Colonic mucosa (tissue), 4 donors: Measurements from ENCODE around the gene CCDC152. TPM values are rescaled to one million over a fixed set of nuclear protein-coding genes. Genes with fewer than 3 reads are reported as not detected.

Source experiments
- DNase-seq: peaks from one replicate; pipeline ENCODE4 v3.0.0-alpha.2; 2020
- H3K27ac ChIP-seq: fragments of 200-600 bp; one replicate; pipeline ENCODE4 v1.8.0; 2021
- H3K27me3 ChIP-seq: fragments of 200-600 bp; one replicate; pipeline ENCODE4 v1.8.0; 2021
- H3K36me3 ChIP-seq: fragments of 200-600 bp; one replicate; pipeline ENCODE4 v1.8.0; 2021
- H3K4me1 ChIP-seq: fragments of 200-600 bp; one replicate; pipeline ENCODE4 v1.8.0; 2021; ENCODE audit warnings: mild to moderate bottlenecking
- H3K4me3 ChIP-seq: fragments of 200-600 bp; one replicate; pipeline ENCODE4 v1.8.0; 2021
- H3K9ac ChIP-seq, 2 donors: one replicate each; pipeline ENCODE4 v1.7.0; 2013; ENCODE audit warnings: control low read depth in 2 of 2, low read depth in 2 of 2, low read length in 2 of 2
- H3K9me3 ChIP-seq: fragments of 200-600 bp; one replicate; pipeline ENCODE4 v1.8.0; 2021
- CTCF ChIP-seq: fragments of 200-600 bp; IDR thresholded peaks from one replicate; pipeline ENCODE4 v1.8.0; 2022; ENCODE audit warnings: antibody characterized with exemption, mild to moderate bottlenecking
- intact Hi-C: fragments of 100-400 bp; cut with DNase I; formaldehyde crosslinking; loops from one replicate; pipeline ENCODE4 v1.14.1; 2022
- total RNA-seq, 2 donors: library from RNA; stranded (reverse); fragmentation: NEBNext Ultra II Directional in 1 of 2; extraction: Animal tissue kit (Norgen Biotek cat#: 25700) in 1 of 2; gene quantifications; one replicate each; pipeline ENCODE4 v1.2.1, GENCODE V29; 2021
- donor health status: healthy.
- donor health status: DM: no; HTN: no; CAD: no.
- donor health status: DM: no; HTN: no; CAD: no.

CCDC152 gene
- total RNA-seq, 2 donors from 2014 or later = 0.27 TPM; not detected in 1

GRCh38 chr5:42750507-42750906, 6.1 kb upstream of the CCDC152 start:
- H3K36me3 ChIP-seq = no peaks in the 10 kb centered on the region
- no peak overlapping the region for H3K27ac ChIP-seq
- no peaks in the 10 kb centered on the region for H3K27me3 ChIP-seq
- no peaks in the 10 kb centered on the region for H3K9me3 ChIP-seq
- no peak overlapping the region for H3K4me3 ChIP-seq
- H3K9ac ChIP-seq = no peak overlapping the region
- DNase-seq = no peak
- no peak for TF ChIP-seq CTCF
- no peaks in the 10 kb centered on the region for H3K4me1 ChIP-seq
- intact Hi-C loops = no loop called here

- TF ChIP-seq CTCF = no peak
- Histone ChIP-seq H3K27ac (no peak overlapping the region), H3K36me3 (no peaks in the 10 kb centered on the region), H3K4me1 (no peaks in the 10 kb centered on the region), H3K9me3 (no peaks in the 10 kb centered on the region), H3K4me3 (no peak overlapping the region), H3K9ac (no peak overlapping the region), H3K27me3 (no peaks in the 10 kb centered on the region)
- intact Hi-C loops = no loop called here
- no peak for DNase-seq
Measured at GRCh38 chr5:42751044-42751443, 5.6 kb upstream of the CCDC152 start.

GRCh38 chr5:42753099-42753498, 3.5 kb upstream of the CCDC152 start:
- Histone ChIP-seq H3K9me3 (no peaks in the 10 kb centered on the region), H3K4me3 (no peak overlapping the region), H3K27ac (no peak overlapping the region), H3K9ac (no peak overlapping the region), H3K4me1 (no peaks in the 10 kb centered on the region), H3K36me3 (no peaks in the 10 kb centered on the region), H3K27me3 (peaks cover 5% of the 10 kb centered on the region)
- TF ChIP-seq CTCF = no peak
- DNase-seq = no peak
- intact Hi-C loops = no loop called here

GRCh38 chr5:42759456-42759855, 2.8 kb downstream of the CCDC152 start:
- peaks cover 5% of the 10 kb centered on the region for H3K27me3 ChIP-seq
- no peak overlapping the region for H3K4me3 ChIP-seq
- TF ChIP-seq CTCF = no peak
- DNase-seq = no peak
- H3K9ac ChIP-seq = no peak overlapping the region
- H3K4me1 ChIP-seq = no peaks in the 10 kb centered on the region
- intact Hi-C loops = no loop called here
- no peaks in the 10 kb centered on the region for H3K36me3 ChIP-seq
- no peaks in the 10 kb centered on the region for H3K9me3 ChIP-seq
- H3K27ac ChIP-seq = no peak overlapping the region

- Histone ChIP-seq H3K27me3 (peaks cover 5% of the 10 kb centered on the region), H3K9ac (no peak overlapping the region), H3K4me1 (no peaks in the 10 kb centered on the region), H3K36me3 (no peaks in the 10 kb centered on the region), H3K27ac (no peak overlapping the region), H3K4me3 (no peak overlapping the region), H3K9me3 (no peaks in the 10 kb centered on the region)
- no peak for TF ChIP-seq CTCF
- intact Hi-C loops = loop anchor here (5.0 to 10.0 kb wide), 3 partner anchors 756 to 906 kb away; no protein-coding TSS in a partner anchor
- no peak for DNase-seq
Measured at GRCh38 chr5:42760426-42760825, 3.8 kb downstream of the CCDC152 start.
